CD4-positive, alpha-beta T cell treated with Interleukin-21 for 1 hour (primary cell): Measurements from ENCODE around the gene CLIC6.

Experiments
- DNase-seq: peaks from one replicate; pipeline ENCODE4 v3.0.0-alpha.2; 2020

Gene CLIC6

GRCh38 chr21:34668803-34669148 is at the start of gene CLIC6:
TSS of gene CLIC6 (plus strand) at chr21:34668994. CDS start at chr21:34669389, 395 bp downstream.
- no peak for DNase-seq

- DNase-seq = no peak
These were observed 48.7 kb upstream of the CLIC6 start for GRCh38 chr21:34619841-34620665.

- DNase-seq = no peak
These were observed 47.1 kb upstream of the CLIC6 start for GRCh38 chr21:34621434-34622350.

GRCh38 chr21:34623516-34623915 is 45.3 kb upstream of the CLIC6 start:
- no peak for DNase-seq

GRCh38 chr21:34625030-34625593 is 43.7 kb upstream of the CLIC6 start:
- DNase-seq = no peak

GRCh38 chr21:34626131-34626530 is 42.7 kb upstream of the CLIC6 start:
- no peak for DNase-seq

GRCh38 chr21:34630536-34631143 is 38.2 kb upstream of the CLIC6 start:
- DNase-seq = peak; percentile 63

GRCh38 chr21:34632498-34632897 is 36.3 kb upstream of the CLIC6 start:
- no peak for DNase-seq

GRCh38 chr21:34635307-34635706 is 33.5 kb upstream of the CLIC6 start:
- DNase-seq = no peak

GRCh38 chr21:34636961-34637360 is 31.8 kb upstream of the CLIC6 start:
- no peak for DNase-seq

- no peak for DNase-seq
These were observed 29.5 kb upstream of the CLIC6 start for GRCh38 chr21:34639250-34639649.

- peak; percentile 15 for DNase-seq
These were observed 28.7 kb upstream of the CLIC6 start for GRCh38 chr21:34639882-34640788.

- DNase-seq = no peak
These were observed 27.9 kb upstream of the CLIC6 start for GRCh38 chr21:34640858-34641257.

- no peak for DNase-seq
These were observed 26.4 kb upstream of the CLIC6 start for GRCh38 chr21:34642211-34643075.

- DNase-seq = no peak
These were observed 24.0 kb upstream of the CLIC6 start for GRCh38 chr21:34644825-34645224.

- DNase-seq = no peak
These were observed 21.2 kb upstream of the CLIC6 start for GRCh38 chr21:34647555-34647954.

GRCh38 chr21:34648739-34649297 is 20.0 kb upstream of the CLIC6 start:
- DNase-seq = no peak

- no peak for DNase-seq
These were observed 19.4 kb upstream of the CLIC6 start for GRCh38 chr21:34649400-34649799.

- no peak for DNase-seq
These were observed 17.8 kb upstream of the CLIC6 start for GRCh38 chr21:34650861-34651431.

- DNase-seq = no peak
These were observed 17.2 kb upstream of the CLIC6 start for GRCh38 chr21:34651642-34652041.
